ENCODE data around the gene MED16. TPM values are rescaled to one million over a fixed set of nuclear protein-coding genes. Genes with fewer than 3 reads are reported as not detected.
A peak's percentile ranks its signal among the peaks of the same experiment; 100 is the strongest.

Gene MED16
- total RNA-seq, 2 experiments from 2014 or later, result 19.1 to 54.3 TPM

DNA sequence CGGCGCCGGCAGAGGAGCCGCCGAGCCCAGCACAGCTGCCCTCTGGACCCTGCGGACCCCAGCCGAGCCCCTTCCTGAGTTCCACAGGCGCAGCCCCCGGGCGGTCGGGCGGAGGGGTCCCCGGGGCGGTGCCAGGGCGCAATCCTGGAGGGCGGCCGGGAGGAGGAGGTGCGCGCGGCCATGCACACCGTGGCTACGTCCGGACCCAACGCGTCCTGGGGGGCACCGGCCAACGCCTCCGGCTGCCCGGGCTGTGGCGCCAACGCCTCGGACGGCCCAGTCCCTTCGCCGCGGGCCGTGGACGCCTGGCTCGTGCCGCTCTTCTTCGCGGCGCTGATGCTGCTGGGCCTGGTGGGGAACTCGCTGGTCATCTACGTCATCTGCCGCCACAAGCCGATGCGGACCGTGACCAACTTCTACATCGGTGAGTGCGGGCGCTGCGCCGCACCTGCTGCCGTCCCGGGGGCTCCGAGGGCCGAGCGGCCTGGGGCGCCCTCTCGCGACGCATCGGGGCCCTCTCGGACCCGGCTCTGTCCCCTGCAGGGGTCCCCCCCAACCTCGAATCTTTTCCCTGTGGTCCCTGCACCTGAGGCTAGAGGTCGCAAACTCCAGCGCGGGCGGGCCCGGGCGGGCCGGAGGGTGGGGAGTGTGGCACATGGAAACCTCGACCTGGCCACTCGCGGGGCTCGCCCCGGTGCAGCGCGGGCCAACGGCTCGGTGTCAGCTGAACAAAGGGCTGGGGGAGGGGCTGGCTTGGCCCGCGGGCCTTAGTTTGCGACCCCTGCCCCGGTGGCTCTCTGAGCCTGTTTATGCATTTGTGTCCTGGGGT is 24.6 kb upstream of the MED16 start, which contains the start of gene KISS1R:
KISS1R (plus strand) TSS at position 11 of the 829 bp plus-strand sequence; CDS start at position 181, 170 bp downstream.
- ChIA-PET POLR2A (no interaction called here), CTCF (ENCODE audit: unreplicated experiment) (no interaction called here)
- intact Hi-C loops (cut with micrococcal nuclease; ENCODE audit: unreplicated experiment), result loop anchor here (1.0 kb wide), 1 partner anchor 55 kb away; no protein-coding TSS in a partner anchor
- H2AFZ ChIP-seq (ENCODE audit: low read length), result no peak within 1 kb of the TSS
- no TSS peak for BruUV-seq (replicated peaks)
- no peaks in the 10 kb centered on the region for H3K36me3 ChIP-seq (ENCODE audit: insufficient read depth, low read length)
- no peaks in the 10 kb centered on the region for H4K20me1 ChIP-seq (ENCODE audit: insufficient read depth, low read length)
- no peak within 1 kb of the TSS for H3K27ac ChIP-seq (ENCODE audit: low read depth, low read length, poor library complexity, severe bottlenecking)
- no peaks in the 10 kb centered on the region for H3K9me2 ChIP-seq (ENCODE audit: insufficient read depth, low read length)
- peak within 1 kb of the TSS; percentile 23 for H3K4me3 ChIP-seq (ENCODE audit: low read depth, low read length, poor library complexity, severe bottlenecking)
- no peaks in the 10 kb centered on the region for H3K9me3 ChIP-seq (ENCODE audit: low read length)
- H3K79me2 ChIP-seq (ENCODE audit: insufficient read depth, low read depth, low read length), result peaks cover 2% of the 10 kb centered on the region; the same call in 1 of the 2 replicates
- TF ChIP-seq EZH2phosphoT487 (IDR thresholded peaks at IDR 0.05; ENCODE audit: borderline replicate concordance, low read depth, low read length), result no peak
- TF ChIP-seq, protein P1, sequence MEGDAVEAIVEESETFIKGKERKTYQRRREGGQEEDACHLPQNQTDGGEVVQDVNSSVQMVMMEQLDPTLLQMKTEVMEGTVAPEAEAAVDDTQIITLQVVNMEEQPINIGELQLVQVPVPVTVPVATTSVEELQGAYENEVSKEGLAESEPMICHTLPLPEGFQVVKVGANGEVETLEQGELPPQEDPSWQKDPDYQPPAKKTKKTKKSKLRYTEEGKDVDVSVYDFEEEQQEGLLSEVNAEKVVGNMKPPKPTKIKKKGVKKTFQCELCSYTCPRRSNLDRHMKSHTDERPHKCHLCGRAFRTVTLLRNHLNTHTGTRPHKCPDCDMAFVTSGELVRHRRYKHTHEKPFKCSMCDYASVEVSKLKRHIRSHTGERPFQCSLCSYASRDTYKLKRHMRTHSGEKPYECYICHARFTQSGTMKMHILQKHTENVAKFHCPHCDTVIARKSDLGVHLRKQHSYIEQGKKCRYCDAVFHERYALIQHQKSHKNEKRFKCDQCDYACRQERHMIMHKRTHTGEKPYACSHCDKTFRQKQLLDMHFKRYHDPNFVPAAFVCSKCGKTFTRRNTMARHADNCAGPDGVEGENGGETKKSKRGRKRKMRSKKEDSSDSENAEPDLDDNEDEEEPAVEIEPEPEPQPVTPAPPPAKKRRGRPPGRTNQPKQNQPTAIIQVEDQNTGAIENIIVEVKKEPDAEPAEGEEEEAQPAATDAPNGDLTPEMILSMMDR (conservative IDR thresholded peaks at IDR 0.05; ENCODE audit: low read length), result peak; percentile 87
- peaks cover 14% of the 10 kb centered on the region for H3K4me1 ChIP-seq (ENCODE audit: insufficient read depth, low read length, poor library complexity, severe bottlenecking)
- peak; percentile 78 for DNase-seq (ENCODE audit: low spot score)
- peak within 1 kb of the TSS; percentile 32 for H3K4me2 ChIP-seq (ENCODE audit: low read length)

DNA sequence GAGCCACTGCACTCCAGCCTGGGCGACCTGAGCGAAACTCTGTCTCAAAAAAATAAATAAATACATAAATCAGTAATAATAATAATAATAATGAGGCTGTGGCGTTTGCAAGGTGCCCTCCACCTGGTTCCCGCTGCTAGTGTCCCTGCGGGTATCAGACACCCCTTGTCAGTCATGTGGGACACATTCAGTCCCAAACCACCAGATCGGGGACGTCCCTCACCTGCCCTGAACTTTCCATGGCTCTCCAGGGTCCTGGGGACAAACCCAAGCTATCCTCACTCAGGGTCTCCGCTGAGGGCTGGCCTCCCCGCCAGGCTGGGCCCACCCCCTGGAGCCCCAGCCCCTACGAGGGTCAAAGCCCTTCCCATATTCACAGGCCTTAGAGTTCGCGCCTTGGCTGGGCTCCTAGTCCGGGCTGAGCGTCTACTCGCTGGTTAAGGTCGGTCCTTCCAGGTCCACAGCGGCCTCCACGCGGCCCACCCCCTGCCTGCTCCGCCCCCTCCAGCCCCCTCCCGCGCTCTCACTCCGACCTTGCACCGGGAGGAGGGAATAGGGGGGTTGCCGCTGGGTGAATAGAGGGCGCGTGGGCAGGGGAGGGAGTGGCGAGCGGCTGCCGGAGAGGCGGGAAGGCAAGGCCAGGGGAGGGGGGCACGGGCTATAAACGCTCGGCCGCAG is 23.8 kb upstream of the MED16 start:
- Histone ChIP-seq H3K36me3 (ENCODE audit: insufficient read depth, low read length) (no peaks in the 10 kb centered on the region), H3K79me2 (ENCODE audit: insufficient read depth, low read depth, low read length) (peaks cover 6% of the 10 kb centered on the region; the same call in 1 of the 2 replicates), H3K27ac (ENCODE audit: low read depth, low read length, poor library complexity, severe bottlenecking) (no peak overlapping the region), H4K20me1 (ENCODE audit: insufficient read depth, low read length) (no peaks in the 10 kb centered on the region), H3K4me2 (ENCODE audit: low read length) (peak overlapping the region; percentile 32; the same call in 1 of the 2 replicates), H3K4me1 (ENCODE audit: insufficient read depth, low read length, poor library complexity, severe bottlenecking) (peaks cover 11% of the 10 kb centered on the region), H3K4me3 (ENCODE audit: low read depth, low read length, poor library complexity, severe bottlenecking) (no peak overlapping the region), H3K9me2 (ENCODE audit: insufficient read depth, low read length) (no peaks in the 10 kb centered on the region), H3K9me3 (ENCODE audit: low read length) (no peaks in the 10 kb centered on the region), H2AFZ (ENCODE audit: low read length) (no peak overlapping the region)
- TF ChIP-seq, protein P1 (conservative IDR thresholded peaks at IDR 0.05; ENCODE audit: low read length), result no peak
- no peak for TF ChIP-seq EZH2phosphoT487 (IDR thresholded peaks at IDR 0.05; ENCODE audit: borderline replicate concordance, low read depth, low read length)
- no TSS peak for BruUV-seq (replicated peaks)
- no peak for DNase-seq (ENCODE audit: low spot score)
- intact Hi-C loops (cut with micrococcal nuclease; ENCODE audit: unreplicated experiment), result loop anchor here (1.0 kb wide), 1 partner anchor 54 kb away; no protein-coding TSS in a partner anchor
- CTCF ChIA-PET (ENCODE audit: unreplicated experiment), result no interaction called here
- POLR2A ChIA-PET, result no interaction called here
